Skin epidermis (tissue), 12 donors: ENCODE data around the gene PCDHB3.
A peak's percentile ranks its signal among the peaks of the same experiment; 100 is the strongest.
"Not testable (repeated sequence)": the region's sequence is repeated elsewhere in the genome, so short reads cannot be mapped to it uniquely, and the experiment has no call there.

Source experiments
- H3K27ac ChIP-seq, 21 experiments: fragments of 200-600 bp; sonication (generic) in 11 of 21; one replicate each; pipeline ENCODE4 v1.5.0; 2020; ENCODE audit warnings: mild to moderate bottlenecking in 3 of 21, inconsistent platforms in 2 of 21, moderate library complexity in 2 of 21
- H3K4me3 ChIP-seq, 7 experiments: fragments of 200-600 bp; sonication (generic) in 2 of 7; one replicate each; pipeline ENCODE4 v1.5.0; 2020; ENCODE audit warnings: inconsistent platforms in 2 of 7, mild to moderate bottlenecking in 2 of 7, moderate library complexity in 1 of 7

Gene PCDHB3

DNA sequence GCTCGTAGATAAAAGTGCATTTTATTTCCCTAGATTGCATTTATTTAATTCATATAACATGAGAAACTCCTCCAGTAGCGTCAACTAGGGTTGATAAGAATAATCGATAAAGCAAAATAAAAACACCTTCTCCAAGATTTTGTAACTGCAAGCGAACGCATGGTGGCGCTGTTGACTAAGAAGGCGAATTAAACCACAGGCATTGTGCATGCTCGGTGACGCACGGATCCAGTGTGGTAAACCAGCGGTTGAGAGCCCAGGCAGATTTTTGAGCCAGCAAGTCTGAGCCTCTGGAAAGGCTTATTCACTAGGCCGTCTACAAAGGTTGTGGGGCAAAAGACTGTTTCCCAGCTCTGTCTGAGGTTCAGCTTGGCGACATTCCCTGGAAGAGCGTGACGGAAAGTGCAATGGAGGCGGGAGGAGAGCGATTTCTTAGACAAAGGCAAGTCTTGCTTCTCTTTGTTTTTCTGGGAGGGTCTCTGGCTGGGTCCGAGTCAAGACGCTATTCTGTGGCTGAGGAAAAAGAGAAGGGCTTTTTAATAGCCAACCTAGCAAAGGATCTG is at the start of gene PCDHB3:
Gene PCDHB3 (plus strand): TSS at position 231 of the 563 bp plus-strand sequence. CDS start 177 bp downstream, at position 408.
- peak within 1 kb of the TSS in 1 of 7 experiments; percentile 5 for H3K4me3 ChIP-seq
- no peak within 1 kb of the TSS for H3K27ac ChIP-seq

DNA sequence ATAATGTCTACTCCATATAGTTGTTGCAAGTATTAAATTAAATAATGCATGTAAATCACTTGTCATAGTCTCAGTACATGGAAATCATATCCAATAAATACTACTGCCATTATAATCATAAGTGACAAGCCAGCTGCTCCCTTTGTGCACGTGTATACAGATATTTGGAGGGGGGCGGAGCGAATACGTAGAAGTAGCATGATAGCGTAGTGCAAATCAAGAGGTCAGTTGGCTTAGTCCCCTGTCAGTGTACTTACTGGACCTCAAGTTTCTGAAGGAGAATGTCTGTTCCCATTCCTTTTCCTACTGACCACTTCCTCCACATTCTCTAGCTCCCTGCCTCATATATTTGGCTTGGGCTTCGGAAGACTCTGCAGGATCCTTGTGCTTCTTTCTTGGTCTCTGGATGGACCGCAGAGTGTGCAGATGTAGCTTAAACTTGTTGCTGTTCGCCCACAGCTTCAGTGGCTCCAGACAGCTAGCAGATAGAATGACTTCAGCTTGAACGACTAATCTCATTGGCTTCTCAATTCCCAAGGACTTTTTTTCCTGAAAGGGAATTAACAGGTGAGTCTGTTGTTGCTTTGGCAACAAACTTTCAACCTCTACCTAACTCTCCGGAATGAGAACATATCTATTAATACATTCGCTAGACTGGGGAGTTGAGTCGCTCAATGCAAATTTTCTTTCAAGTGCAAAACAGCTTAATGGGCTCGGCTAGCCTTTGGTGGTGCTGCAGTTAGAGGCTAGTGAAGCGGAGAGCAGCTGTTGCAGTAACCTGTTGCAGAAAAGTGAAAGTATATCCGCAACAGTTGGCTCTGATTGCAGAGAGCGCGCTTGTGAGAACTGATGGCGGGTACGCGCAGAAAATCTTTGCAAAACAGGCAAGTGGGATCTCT is 49.4 kb upstream of the PCDHB3 start, which contains the start of gene PCDHB1:
Gene PCDHB1 (plus strand): TSS at position 753 of the 899 bp plus-strand sequence. CDS start 97 bp downstream, at position 850.
- no peak within 1 kb of the TSS for H3K27ac ChIP-seq
- H3K4me3 ChIP-seq = peak within 1 kb of the TSS in 5 of 7 experiments; percentile 3 to 35 (median 11)

DNA sequence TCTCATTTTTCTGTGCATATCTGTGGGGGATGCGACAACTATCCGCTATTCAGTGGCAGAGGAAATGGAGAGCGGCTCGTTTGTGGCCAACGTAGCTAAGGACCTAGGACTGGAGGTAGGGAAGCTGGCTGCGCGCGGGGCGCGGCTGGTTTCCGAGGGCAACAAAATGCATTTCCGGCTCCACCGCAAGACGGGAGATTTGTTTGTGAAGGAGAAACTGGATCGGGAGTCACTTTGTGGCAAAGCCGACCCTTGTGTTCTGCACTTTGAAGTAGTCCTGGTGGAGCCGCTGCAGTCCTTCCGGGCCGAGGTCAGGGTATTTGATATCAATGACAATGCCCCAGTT is 48.8 kb upstream of the PCDHB3 start:
- Histone ChIP-seq H3K4me3 (peak overlapping the region in 5 of 7 experiments; percentile 3 to 35 (median 11)), H3K27ac (no peak overlapping the region)

DNA sequence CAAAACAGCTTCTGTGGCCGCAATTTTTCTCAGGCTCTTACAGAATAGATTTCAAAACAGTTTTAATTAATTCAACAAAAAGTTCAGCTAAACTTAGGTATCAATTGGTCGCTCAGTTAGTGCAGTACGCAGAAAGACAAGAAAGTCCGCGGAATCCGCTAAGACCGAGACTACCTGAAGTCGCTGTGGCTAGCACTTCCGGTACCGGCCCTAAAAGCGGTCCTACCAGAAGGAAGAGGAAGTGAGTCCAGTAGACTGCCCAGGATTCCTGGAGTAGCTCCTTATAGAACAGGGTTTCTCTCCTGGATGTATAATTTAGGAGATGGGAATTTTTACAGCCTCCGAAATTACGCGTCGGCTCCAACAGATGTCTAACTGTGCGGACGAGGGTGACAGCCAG is 22.4 kb upstream of the PCDHB3 start:
- Histone ChIP-seq H3K27ac (no peak overlapping the region), H3K4me3 (peak overlapping the region in 1 of 7 experiments; percentile 7)

DNA sequence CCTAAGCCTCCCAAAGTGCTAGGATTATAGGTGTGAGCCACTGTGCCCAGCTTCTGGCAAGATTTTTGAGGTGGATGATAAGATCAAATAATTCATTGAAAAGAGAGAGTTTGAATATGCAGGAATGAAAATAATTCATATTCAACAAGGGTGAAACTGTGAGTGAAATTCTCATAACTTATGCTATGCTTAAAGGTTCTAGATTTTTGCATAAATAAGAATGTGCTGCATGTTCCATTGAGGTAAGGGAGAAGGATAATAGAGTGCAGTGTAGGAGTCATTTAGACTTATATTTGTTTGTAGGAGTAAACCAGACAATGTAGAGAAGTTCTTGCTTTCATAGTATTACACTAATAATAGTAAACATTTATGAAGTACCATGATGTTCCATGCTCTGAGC is 18.0 kb upstream of the PCDHB3 start:
- Histone ChIP-seq H3K27ac (no peak overlapping the region), H3K4me3 (no peak overlapping the region)

DNA sequence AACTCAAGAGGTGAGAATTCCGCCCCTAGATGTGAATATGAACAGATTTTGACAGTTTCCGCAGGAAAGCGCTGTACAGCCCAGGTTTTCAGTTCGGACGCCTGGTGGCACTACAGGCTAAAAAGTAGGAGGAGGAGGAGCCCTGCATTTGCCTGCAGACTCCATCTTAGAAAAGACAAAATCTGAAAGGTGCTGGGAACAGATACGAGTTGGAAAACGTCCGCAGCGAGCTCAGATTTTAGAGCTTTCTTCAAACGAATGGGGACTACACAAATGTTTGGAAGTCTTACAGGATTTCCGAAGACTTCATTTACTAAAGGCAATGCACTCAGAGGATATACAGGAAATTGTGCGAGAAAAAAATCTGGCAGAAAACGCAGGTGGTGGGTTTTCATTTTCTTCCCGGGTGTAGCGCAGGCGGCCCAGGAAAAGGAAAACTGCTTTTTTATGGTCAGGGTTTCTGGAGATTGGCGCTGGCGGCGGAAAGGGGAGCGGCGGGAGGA is 15.7 kb upstream of the PCDHB3 start:
- Histone ChIP-seq H3K27ac (no peak overlapping the region), H3K4me3 (peak overlapping the region in 3 of 7 experiments; percentile 4 to 29 (median 21))

DNA sequence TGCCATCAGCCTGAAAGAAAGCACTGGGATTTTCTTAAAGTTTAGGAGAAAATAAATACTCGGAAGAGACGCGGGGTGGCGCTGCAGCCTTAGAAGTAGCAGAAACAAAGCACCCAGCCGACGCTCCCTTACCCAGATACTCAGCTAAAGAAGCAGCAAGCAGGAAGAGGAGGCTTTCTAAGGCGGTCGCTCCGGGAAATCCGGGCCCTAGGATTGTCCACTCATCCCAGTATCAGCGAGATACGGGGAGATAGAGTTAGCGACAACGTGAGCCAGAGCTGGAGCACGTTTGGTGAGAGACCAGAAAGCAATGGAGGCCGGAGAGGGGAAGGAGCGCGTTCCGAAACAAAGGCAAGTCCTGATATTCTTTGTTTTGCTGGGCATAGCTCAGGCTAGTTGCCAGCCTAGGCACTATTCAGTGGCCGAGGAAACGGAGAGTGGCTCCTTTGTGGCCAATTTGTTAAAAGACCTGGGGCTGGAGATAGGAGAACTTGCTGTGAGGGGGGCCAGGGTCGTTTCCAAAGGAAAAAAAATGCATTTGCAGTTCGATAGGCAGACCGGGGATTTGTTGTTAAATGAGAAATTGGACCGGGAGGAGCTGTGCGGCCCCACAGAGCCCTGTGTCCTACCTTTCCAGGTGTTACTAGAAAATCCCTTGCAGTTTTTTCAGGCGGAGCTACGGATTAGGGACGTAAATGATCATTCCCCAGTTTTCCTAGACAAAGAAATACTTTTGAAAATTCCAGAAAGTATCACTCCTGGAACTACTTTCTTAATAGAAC is 5.6 kb upstream of the PCDHB3 start, which contains the start of gene PCDHB2:
Gene PCDHB2 (plus strand): TSS at position 135 of the 782 bp plus-strand sequence. CDS start 176 bp downstream, at position 311.
- Histone ChIP-seq H3K27ac (peak within 1 kb of the TSS in 1 of 21 experiments; percentile 78), H3K4me3 (peak within 1 kb of the TSS in 4 of 7 experiments; percentile 6 to 38 (median 22))

DNA sequence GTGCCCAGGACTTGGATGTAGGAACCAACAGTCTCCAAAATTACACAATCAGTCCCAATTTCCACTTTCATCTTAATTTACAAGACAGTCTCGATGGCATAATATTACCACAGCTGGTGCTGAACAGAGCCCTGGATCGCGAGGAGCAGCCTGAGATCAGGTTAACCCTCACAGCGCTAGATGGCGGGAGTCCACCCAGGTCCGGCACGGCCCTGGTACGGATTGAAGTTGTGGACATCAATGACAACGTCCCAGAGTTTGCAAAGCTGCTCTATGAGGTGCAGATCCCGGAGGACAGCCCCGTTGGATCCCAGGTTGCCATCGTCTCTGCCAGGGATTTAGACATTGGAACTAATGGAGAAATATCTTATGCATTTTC is 5.0 kb upstream of the PCDHB3 start:
- H3K4me3 ChIP-seq = peak overlapping the region in 3 of 7 experiments; percentile 8 to 38 (median 35)

DNA sequence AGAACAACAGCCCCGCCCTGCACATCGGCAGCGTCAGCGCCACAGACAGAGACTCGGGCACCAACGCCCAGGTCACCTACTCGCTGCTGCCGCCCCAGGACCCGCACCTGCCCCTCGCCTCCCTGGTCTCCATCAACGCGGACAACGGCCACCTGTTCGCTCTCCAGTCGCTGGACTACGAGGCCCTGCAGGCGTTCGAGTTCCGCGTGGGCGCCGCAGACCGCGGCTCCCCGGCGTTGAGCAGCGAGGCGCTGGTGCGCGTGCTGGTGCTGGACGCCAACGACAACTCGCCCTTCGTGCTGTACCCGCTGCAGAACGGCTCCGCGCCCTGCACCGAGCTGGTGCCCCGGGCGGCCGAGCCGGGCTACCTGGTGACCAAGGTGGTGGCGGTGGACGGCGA is 4.1 kb upstream of the PCDHB3 start:
- H3K27ac ChIP-seq, H3K4me3 ChIP-seq: not testable (repeated sequence)

More for the DNA sequence above, 5.0 kb upstream of the PCDHB3 start:
- H3K27ac ChIP-seq = no peak overlapping the region

DNA sequence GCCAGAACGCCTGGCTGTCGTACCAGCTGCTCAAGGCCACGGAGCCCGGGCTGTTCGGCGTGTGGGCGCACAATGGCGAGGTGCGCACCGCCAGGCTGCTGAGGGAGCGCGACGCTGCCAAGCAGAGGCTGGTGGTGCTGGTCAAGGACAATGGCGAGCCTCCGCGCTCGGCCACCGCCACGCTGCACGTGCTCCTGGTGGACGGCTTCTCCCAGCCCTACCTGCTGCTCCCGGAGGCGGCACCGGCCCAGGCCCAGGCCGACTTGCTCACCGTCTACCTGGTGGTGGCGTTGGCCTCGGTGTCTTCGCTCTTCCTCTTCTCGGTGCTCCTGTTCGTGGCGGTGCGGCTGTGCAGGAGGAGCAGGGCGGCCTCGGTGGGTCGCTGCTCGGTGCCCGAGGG is 3.7 kb upstream of the PCDHB3 start:
- not testable (repeated sequence) for H3K27ac ChIP-seq, H3K4me3 ChIP-seq

DNA sequence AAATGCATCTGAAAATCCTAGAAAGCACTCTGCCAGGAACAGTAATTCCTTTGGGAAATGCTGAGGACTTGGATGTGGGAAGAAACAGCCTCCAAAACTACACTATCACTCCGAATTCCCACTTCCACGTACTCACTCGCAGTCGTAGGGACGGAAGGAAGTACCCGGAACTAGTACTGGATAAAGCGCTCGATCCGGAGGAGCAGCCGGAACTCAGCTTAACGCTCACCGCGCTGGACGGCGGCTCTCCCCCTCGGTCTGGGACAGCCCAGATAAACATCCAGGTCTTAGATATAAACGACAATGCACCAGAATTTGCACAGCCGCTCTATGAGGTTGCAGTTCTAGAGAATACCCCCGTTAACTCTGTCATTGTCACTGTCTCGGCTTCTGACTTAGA is 786 bp downstream of the PCDHB3 start:
- no peak overlapping the region for H3K4me3 ChIP-seq

DNA sequence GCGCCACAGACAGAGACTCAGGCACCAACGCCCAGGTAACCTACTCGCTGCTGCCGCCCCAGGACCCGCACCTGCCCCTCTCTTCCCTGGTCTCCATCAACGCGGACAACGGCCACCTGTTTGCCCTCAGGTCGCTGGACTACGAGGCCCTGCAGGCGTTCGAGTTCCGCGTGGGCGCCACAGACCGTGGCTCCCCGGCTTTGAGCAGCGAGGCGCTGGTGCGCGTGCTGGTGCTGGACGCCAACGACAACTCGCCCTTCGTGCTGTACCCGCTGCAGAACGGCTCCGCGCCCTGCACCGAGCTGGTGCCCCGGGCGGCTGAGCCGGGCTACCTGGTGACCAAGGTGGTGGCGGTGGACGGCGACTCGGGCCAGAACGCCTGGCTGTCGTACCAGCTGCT is 1.8 kb downstream of the PCDHB3 start:
- not testable (repeated sequence) for H3K27ac ChIP-seq, H3K4me3 ChIP-seq

More for the DNA sequence above, 786 bp downstream of the PCDHB3 start:
- no peak overlapping the region for H3K27ac ChIP-seq

DNA sequence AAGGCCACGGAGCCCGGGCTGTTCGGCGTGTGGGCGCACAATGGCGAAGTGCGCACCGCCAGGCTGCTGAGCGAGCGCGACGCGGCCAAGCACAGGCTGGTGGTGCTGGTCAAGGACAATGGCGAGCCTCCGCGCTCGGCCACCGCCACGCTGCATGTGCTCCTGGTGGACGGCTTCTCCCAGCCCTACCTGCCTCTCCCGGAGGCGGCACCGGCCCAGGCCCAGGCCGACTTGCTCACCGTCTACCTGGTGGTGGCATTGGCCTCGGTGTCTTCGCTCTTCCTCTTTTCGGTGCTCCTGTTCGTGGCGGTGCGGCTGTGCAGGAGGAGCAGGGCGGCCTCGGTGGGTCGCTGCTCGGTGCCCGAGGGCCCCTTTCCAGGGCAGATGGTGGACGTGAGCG is 2.2 kb downstream of the PCDHB3 start:
- not testable (repeated sequence) for H3K4me3 ChIP-seq

DNA sequence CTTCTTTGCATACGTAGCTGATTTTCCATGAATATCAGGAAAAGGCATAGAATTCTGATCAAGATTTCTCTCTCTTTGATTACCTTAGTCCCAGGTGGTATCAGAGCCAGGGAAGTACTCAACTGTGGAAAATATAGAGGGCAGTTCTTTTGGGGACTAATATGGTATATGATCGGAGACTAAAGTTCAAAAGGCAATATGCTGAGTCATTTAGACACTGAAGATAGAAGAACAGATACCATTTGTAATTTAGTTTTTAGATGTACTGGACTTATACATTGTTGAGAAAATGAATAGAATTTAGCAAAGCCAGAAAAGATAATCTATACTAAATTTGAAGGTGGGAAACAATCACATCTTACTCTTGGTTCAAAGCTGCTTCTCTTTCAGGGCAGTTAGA is 5.1 kb downstream of the PCDHB3 start:
- H3K4me3 ChIP-seq = no peak overlapping the region
- H3K27ac ChIP-seq = no peak overlapping the region

More for the DNA sequence above, 2.2 kb downstream of the PCDHB3 start:
- not testable (repeated sequence) for H3K27ac ChIP-seq

DNA sequence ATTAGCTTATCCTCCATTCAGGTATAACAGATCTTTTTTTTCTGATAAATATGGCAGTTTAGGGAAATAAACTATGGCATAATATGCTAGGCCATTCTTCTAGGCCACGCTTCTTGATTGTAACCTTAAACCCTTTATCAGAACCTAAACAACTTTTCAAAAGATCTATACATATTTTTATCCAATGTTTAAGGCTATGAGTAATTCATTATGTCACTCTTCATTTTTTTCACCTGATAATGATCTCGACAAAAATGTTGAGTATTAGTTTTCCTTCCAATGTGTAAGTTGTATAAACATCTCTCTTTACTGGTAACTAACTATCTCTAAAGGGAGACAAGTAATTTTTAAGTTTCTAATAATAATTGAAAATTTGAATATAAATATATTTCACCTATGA is 19.0 kb downstream of the PCDHB3 start:
- Histone ChIP-seq H3K27ac (no peak overlapping the region), H3K4me3 (no peak overlapping the region)

DNA sequence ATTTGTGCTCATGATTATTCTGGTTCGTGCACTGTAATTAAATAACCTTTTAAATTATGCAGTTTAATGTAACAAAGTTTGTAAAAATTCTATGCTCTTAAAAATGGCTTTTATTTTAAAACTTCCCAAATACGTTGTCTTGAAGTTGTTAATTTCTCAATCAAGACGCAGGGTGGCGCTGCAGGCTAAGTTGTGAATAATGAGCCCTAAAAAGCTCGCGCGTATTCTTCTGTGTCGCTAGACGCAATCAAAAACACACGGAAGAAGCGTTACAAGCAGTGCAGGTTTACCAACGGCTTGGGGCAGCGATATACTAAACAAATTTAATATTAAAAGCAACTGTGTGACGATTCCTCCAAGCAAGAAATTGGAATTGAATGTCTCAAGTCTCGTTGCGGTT is 21.3 kb downstream of the PCDHB3 start, which contains the start of gene PCDHB4:
Gene PCDHB4 (plus strand): TSS at position 256 of the 400 bp plus-strand sequence. CDS start 181 bp downstream, outside the sequence.
- peak within 1 kb of the TSS in 3 of 7 experiments; percentile 5 to 21 (median 7) for H3K4me3 ChIP-seq
- no peak within 1 kb of the TSS for H3K27ac ChIP-seq

DNA sequence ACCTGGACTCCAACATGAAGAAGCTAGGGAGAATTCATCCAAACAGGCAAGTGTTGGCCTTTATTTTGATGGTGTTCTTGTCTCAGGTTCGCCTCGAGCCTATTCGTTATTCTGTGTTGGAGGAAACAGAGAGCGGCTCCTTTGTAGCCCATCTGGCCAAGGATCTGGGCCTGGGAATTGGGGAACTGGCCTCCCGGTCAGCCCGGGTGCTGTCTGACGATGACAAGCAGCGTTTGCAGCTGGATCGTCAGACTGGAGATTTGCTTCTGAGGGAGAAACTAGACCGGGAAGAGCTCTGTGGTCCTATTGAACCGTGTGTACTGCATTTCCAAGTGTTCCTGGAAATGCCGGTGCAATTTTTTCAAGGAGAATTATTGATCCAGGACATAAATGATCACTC is 21.7 kb downstream of the PCDHB3 start:
- Histone ChIP-seq H3K4me3 (peak overlapping the region in 3 of 7 experiments; percentile 5 to 21 (median 7)), H3K27ac (no peak overlapping the region)

DNA sequence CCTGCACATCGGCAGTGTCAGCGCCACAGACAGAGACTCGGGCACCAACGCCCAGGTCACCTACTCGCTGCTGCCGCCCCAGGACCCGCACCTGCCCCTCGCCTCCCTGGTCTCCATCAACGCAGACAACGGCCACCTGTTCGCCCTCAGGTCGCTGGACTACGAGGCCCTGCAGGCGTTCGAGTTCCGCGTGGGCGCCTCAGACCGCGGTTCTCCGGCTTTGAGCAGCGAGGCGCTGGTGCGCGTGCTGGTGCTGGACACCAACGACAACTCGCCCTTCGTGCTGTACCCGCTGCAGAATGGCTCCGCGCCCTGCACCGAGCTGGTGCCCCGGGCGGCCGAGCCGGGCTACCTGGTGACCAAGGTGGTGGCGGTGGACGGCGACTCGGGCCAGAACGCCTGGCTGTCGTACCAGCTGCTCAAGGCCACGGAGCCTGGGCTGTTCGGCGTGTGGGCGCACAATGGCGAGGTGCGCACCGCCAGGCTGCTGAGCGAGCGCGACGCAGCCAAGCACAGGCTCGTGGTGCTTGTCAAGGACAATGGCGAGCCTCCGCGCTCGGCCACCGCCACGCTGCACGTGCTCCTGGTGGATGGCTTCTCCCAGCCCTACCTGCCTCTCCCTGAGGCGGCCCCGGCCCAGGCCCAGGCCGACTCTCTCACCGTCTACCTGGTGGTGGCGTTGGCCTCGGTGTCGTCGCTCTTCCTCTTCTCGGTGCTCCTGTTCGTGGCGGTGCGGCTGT is 23.3 kb downstream of the PCDHB3 start:
- not testable (repeated sequence) for H3K27ac ChIP-seq, H3K4me3 ChIP-seq

DNA sequence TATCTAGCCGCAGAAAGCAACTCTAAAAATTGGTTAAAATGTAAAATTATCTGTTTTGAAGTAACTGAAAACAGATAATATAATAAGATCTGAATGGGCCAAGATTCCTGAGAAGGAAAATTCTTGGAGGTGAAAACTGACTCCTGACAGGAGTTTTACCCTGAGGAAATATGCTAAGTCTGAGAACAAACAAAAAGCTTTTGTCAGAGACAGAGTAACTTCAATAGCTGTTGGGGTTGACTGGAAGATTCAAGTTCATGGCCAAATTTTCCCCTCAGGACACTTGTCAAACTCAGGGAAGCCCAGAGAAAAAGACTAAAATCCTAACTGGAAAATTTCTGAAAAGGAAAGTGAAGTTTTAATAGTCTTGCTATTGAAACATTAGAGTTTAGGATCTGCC is 27.0 kb downstream of the PCDHB3 start:
- no peak overlapping the region for H3K4me3 ChIP-seq
- no peak overlapping the region for H3K27ac ChIP-seq
